ENCODE results near the gene DRP2. TPM values are rescaled to one million over a fixed set of nuclear protein-coding genes. Genes with fewer than 3 reads are reported as not detected.

Gene DRP2
- total RNA-seq, 1 donor from 2014 or later, result 0.14 TPM

GRCh38 chrX:101229170-101229569 is 9.6 kb downstream of the DRP2 start:
- Histone ChIP-seq H3K4me3 (no peak overlapping the region), H3K9me3 (replicated peaks) (no peaks in the 10 kb centered on the region), H3K27me3 (ENCODE audit: low read depth) (no peaks in the 10 kb centered on the region), H3K27ac (replicated peaks) (no peak overlapping the region), H3K4me1 (no peaks in the 10 kb centered on the region), H3K36me3 (no peaks in the 10 kb centered on the region)
- DNase-seq, result no peak
- no peak for TF ChIP-seq CTCF (IDR thresholded peaks at IDR 0.05; ENCODE audit: borderline replicate concordance)
- intact Hi-C loops (cut with micrococcal nuclease), result no loop called here

- intact Hi-C loops (cut with micrococcal nuclease), result no loop called here
Observed at GRCh38 chrX:101230636-101231035, 11.1 kb downstream of the DRP2 start.

GRCh38 chrX:101231080-101231479 is 11.5 kb downstream of the DRP2 start:
- Histone ChIP-seq H3K9me3 (replicated peaks) (no peaks in the 10 kb centered on the region), H3K36me3 (no peaks in the 10 kb centered on the region), H3K27ac (replicated peaks) (no peak overlapping the region), H3K27me3 (ENCODE audit: low read depth) (no peaks in the 10 kb centered on the region), H3K4me1 (no peaks in the 10 kb centered on the region), H3K4me3 (no peak overlapping the region)
- intact Hi-C loops (cut with micrococcal nuclease), result no loop called here
- no peak for DNase-seq
- TF ChIP-seq CTCF (IDR thresholded peaks at IDR 0.05; ENCODE audit: borderline replicate concordance), result no peak

More at GRCh38 chrX:101230636-101231035, 11.1 kb downstream of the DRP2 start:
- Histone ChIP-seq H3K4me1 (no peaks in the 10 kb centered on the region), H3K27me3 (ENCODE audit: low read depth) (no peaks in the 10 kb centered on the region), H3K27ac (replicated peaks) (no peak overlapping the region), H3K9me3 (replicated peaks) (no peaks in the 10 kb centered on the region), H3K4me3 (no peak overlapping the region), H3K36me3 (no peaks in the 10 kb centered on the region)
- DNase-seq, result no peak
- TF ChIP-seq CTCF (IDR thresholded peaks at IDR 0.05; ENCODE audit: borderline replicate concordance), result no peak

GRCh38 chrX:101232316-101232715 is 12.7 kb downstream of the DRP2 start:
- Histone ChIP-seq H3K4me1 (no peaks in the 10 kb centered on the region), H3K4me3 (no peak overlapping the region), H3K36me3 (no peaks in the 10 kb centered on the region), H3K27ac (replicated peaks) (no peak overlapping the region), H3K9me3 (replicated peaks) (no peaks in the 10 kb centered on the region), H3K27me3 (ENCODE audit: low read depth) (no peaks in the 10 kb centered on the region)
- TF ChIP-seq CTCF (IDR thresholded peaks at IDR 0.05; ENCODE audit: borderline replicate concordance), result no peak
- intact Hi-C loops (cut with micrococcal nuclease), result no loop called here
- no peak for DNase-seq

- H3K9me3 ChIP-seq (replicated peaks), result no peaks in the 10 kb centered on the region
- H3K27me3 ChIP-seq (ENCODE audit: low read depth), result no peaks in the 10 kb centered on the region
- no peaks in the 10 kb centered on the region for H3K36me3 ChIP-seq
- intact Hi-C loops (cut with micrococcal nuclease), result no loop called here
- no peak for DNase-seq
- H3K4me3 ChIP-seq, result no peak overlapping the region
- no peak overlapping the region for H3K27ac ChIP-seq (replicated peaks)
- no peaks in the 10 kb centered on the region for H3K4me1 ChIP-seq
- TF ChIP-seq CTCF (IDR thresholded peaks at IDR 0.05; ENCODE audit: borderline replicate concordance), result no peak
Observed at GRCh38 chrX:101237041-101237440, 17.5 kb downstream of the DRP2 start.

- Histone ChIP-seq H3K27ac (replicated peaks) (no peak overlapping the region), H3K27me3 (ENCODE audit: low read depth) (no peaks in the 10 kb centered on the region), H3K4me1 (no peaks in the 10 kb centered on the region), H3K36me3 (no peaks in the 10 kb centered on the region), H3K9me3 (replicated peaks) (no peaks in the 10 kb centered on the region), H3K4me3 (no peak overlapping the region)
- DNase-seq, result no peak
- TF ChIP-seq CTCF (IDR thresholded peaks at IDR 0.05; ENCODE audit: borderline replicate concordance), result no peak
- intact Hi-C loops (cut with micrococcal nuclease), result no loop called here
Observed at GRCh38 chrX:101241531-101241930, 21.9 kb downstream of the DRP2 start.
